SH-SY5Y (cell line): ENCODE measurements around the gene ESR1.

Experiments used
- GATA2 ChIP-seq: IDR thresholded peaks from 2 replicates; pipeline ENCODE4 v1.6.1; 2011; ENCODE audit warnings: mild to moderate bottlenecking, low read depth, low read length
- GATA3 ChIP-seq: IDR thresholded peaks from 2 replicates; pipeline ENCODE4 v1.6.1; 2011; ENCODE audit warnings: low read depth, mild to moderate bottlenecking, low read length, moderate library complexity

DNA sequence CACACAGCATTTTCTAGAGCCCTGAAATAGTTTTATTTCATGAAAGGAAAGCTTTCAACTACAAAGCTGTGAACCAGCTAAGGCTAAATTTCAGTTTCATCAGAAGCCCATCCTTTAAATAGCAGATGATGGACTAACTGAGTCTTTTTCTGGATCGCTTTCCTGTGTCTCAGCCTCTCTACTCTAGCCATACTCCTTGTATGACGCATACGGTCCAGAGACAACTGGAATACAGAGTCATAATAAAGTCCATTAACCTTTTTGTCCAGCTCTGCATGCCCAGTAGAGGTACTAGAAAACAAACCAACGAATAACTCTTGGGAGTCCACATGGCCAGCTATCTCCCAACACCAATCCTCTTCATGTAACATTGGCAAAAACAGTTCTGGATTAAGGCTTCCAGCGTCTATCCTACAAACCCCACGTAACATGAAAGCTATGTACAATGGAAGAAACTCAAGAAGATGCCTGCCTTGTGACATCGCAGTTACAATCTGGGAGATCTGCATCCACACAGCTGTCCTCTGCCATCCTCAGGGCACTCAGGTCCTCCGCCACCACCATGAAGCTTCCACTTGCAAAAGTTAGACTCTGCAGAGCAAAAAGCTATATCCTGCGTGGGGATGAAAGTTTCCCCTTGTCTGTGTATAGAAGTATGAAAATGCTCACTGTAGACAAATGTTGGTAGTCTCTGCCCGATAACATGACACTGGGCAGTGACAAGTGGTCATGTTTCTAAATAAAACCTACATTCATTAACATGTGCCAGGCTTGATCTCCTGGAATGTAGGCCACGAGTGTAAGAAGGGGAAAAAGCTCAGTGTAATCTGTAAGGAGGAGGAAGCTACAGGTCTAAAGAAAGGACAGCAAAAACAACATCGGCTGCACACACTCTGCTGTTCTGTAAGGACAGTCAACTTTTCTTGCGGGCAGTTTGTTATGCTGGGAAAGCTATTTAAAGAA, 360.4 kb downstream of the ESR1 start:
- no peak for TF ChIP-seq GATA3
- TF ChIP-seq GATA2 = no peak
